ENCODE data around the gene DNMT3L.
"Not testable (repeated sequence)": the region's sequence is repeated elsewhere in the genome, so short reads cannot be mapped to it uniquely, and the experiment has no call there.

The DNMT3L gene

DNA sequence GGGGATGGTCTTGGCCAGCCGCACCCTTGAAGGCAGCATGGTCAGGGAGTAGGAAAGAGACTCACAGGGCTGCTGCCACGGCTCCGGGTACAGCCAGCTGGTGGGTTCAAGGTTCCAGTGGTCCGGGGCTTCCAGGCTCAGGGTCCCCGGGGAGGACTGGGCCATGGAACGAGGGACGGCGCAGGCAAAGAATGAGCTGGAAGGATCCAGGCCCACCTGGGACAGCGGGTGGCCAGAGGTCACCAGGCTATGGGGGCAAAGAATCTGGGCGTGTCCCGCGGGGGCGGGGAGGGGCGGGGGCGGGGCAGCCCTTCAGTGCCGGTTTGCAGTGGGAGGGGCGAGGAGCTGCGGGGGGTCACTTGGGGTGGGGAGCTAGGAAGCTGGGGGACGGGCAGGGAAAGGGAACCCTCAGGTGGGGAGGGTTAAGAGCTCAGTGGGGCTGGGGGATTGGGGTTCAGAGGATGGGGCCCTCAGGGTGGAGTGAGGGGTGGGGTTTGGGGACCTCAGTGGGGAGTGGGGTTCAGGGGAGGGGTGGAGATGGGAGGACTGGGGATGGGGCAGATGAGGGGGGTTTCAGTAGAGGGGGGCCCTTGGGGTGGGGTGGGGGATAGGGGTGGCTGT is at the start of gene DNMT3L:
Gene DNMT3L (minus strand): TSS at position 223 of the 621 bp plus-strand sequence. CDS start 638 bp downstream, outside the sequence.
- no peak for DNase-seq (ENCODE audit: low read depth, low spot score)

- DNase-seq (ENCODE audit: low read depth, low spot score) = no peak
Measured at GRCh38 chr21:44310628-44311507, 49.2 kb upstream of the DNMT3L start.

DNA sequence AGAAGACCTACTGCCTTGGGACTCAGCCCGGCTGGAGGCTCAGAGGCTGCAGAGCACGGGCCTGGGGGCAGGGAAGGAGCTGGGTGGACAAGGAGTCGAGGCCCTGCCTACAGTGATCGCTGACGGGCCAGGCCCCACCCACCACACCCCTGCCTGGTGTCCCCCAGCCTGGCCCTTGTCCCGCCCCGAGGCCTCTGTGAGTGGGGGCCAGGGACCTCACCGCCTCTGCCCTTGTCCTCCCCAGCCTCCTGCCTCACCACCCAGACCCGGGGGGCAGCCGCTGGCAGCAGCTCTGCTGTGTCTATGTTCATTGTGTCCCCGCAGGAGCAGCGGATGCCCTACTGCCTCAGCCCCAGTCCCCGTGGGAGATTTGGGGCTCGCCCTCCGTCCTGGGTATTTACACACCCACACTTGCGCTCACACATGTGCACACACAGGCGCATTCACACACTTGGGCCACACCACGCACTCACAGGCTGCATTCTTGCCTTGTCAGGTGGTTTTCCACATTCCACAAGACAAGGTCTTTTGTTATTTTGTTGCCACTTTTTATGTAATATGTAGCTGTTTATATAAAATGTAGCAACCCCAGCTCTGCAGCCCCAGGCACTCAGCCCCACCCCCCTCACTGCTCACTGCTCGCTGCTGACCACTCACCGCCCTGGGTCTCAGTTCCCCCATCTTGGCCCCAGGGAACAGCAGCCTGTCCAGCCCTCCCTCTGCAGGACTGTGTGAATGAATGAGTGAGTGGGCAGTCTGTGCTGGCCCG is 45.4 kb upstream of the DNMT3L start:
- DNase-seq (ENCODE audit: low read depth, low spot score) = no peak

GRCh38 chr21:44305691-44306090 is 44.0 kb upstream of the DNMT3L start:
- DNase-seq (ENCODE audit: low read depth, low spot score) = no peak

DNA sequence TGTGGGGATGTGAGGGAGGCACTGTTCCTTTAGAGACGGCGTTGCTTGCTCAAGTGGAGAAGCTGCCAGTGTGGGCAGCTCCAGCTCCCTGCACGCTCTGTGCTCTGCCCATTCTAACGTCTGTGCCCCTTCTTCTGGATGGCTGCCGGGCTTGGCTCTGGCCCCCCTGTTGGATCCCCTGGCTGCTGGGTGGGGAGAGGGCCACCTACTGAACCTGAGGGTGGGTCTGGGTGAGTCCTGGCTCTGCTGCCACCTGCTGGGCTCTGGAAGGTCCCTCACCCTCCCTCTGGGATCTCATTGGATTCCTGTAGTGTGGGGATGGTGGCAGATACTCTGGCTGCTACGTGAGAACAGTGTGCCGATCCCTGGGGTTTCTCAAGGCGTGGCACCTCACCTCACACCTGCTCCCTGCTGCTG is 43.2 kb upstream of the DNMT3L start:
- no peak for DNase-seq (ENCODE audit: low read depth, low spot score)

DNA sequence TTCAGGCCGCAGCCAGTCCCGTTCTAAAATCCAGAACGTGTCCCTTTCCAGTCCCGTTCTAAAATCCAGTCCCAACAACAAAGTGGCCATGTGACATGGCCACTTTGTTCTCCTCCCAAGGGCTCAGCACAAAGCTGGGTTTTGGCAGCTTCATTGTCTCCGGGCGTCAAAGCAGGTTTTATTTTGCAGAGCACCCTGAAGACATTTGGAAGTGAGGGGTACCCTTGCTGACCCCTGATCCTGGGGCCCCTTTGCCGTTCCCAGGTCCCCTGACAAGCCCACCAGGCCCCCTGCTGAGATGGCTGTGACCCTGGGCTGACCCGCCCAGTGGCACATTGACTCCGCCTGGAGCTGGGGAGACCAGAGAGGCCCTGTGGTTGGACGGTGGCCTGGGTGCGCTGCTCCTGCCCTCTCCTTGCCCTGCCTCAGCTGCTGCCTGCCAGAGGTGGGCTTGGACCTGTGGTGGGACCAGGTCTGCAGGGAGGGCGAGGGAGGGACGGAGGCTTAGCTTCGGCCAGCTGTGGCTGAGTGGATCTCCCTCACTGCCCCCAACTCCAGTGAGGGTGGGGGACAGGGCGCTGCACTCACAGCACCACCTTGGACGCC is 42.4 kb upstream of the DNMT3L start:
- DNase-seq (ENCODE audit: low read depth, low spot score) = no peak

DNA sequence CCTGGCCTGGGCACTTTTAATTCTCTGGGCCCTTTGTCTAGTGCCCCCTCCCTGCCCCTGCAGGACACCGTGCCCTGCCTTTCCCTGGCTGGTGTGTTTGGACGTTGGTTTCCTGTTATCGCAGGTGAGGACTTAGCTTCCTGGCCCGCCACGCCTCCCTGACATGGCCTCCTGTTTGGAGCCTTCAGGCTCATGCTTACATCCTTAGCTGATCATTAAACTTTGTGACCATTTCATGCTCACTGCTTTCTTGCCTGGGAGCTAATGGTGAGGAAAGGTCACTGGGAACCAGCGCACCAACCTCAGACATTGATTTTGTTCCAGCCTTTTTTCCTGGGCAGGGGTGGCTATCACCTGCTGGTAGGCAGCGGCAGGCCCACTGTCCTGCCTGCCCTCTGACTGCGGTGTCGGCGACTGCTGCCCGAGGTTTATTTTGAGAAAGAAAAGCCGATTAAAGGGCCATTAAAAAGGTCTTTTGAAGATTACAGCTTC is 41.8 kb upstream of the DNMT3L start:
- no peak for DNase-seq (ENCODE audit: low read depth, low spot score)

DNA sequence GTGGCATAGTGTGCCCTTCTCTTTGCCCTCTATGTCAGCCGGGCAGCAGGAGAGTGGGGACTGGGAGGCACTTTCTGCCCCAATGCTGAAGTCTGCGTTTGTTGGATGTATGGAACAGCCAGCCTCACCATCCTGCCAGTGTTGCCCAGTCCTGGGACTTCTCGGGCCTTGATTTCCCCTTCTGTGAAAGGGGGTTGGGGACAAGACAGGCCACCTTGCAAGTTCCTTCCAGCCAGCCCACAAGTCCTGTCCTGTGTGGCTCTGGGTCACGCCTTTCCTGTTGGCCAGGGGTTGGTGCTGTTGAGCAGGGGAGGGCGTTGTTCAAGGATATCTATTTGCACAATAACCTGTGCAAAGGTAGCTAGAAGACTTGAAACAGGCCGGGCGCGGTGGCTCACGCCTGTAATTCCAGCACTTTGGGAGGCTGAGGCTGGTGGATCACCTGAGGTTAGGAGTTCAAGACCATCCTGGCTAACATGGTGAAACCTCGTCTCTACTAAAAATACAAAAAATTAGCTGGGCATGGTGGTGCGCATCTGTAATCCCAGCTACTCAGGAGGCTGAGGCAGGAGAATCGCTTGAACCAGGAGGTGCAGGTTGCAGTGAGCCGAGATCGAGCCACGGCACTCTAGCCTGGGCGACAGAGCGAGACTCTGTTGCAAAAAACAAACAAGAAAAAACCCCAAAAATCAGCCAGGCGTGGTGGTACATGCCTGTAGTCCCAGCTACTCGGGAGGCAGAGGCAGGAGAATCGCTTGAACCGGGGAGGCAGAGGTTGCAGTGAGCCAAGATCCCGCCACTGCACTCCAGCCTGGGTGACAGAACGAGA is 41.1 kb upstream of the DNMT3L start:
- not testable (repeated sequence) for DNase-seq (ENCODE audit: low read depth, low spot score)

DNA sequence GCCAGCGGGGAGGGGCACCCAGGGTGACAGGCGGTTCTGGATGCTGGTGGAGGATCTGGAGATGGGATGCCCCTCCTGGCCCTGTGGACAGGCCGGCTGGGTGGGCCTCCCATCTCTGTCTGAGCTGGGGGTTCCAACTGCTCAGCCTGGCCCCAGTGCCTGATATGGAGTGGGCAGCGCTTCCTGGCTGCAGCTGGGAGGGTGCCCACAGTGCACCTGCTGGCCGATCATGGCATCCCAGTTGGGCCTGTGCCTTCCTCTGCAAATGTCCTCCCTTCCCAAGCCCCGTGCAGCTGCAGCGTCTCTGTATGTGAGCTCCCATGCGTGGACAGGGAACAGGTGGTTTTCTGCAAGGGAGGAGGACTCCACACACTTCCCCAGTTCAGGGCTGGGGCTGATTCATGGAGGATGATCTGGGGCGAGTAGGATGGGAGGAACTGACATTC is 40.3 kb upstream of the DNMT3L start:
- DNase-seq (ENCODE audit: low read depth, low spot score) = no peak

- DNase-seq (ENCODE audit: low read depth, low spot score) = no peak
Measured at GRCh38 chr21:44301141-44301540, 39.4 kb upstream of the DNMT3L start.

DNA sequence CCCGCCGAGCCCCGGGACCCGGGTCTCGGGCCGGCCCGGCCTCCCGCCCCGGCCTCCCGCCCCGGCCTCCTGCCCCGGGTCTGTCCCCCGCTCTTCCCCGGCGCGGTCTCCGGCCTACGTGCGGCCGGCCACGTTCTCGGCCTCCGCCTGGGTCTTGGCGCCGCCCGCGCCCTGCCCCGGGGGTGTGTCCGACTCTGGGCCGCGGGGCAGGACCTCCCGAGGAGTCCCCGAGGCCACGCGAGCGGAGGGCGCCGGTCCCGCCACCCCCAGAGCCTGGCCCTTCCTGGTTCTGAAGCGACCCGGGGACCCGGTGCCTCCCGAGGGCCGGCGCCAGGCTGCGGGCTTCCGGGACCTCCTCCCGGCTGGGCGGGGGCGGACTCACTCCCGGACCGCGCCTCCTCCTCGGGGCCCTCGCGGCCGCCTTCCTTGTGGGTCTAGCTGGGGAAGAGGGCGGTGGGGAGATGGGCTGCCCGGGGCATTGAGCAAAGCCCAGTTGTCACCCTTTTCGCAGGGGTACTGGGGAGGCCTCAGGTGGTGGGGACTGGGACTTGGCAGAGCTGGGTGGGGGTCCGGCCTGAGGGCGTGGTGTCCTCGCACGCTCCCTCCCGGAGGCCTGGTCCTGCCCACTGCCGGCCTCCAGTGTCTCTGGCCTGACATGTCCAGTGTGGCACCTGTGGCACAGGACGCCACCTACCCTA is 38.7 kb upstream of the DNMT3L start:
- no peak for DNase-seq (ENCODE audit: low read depth, low spot score)

DNA sequence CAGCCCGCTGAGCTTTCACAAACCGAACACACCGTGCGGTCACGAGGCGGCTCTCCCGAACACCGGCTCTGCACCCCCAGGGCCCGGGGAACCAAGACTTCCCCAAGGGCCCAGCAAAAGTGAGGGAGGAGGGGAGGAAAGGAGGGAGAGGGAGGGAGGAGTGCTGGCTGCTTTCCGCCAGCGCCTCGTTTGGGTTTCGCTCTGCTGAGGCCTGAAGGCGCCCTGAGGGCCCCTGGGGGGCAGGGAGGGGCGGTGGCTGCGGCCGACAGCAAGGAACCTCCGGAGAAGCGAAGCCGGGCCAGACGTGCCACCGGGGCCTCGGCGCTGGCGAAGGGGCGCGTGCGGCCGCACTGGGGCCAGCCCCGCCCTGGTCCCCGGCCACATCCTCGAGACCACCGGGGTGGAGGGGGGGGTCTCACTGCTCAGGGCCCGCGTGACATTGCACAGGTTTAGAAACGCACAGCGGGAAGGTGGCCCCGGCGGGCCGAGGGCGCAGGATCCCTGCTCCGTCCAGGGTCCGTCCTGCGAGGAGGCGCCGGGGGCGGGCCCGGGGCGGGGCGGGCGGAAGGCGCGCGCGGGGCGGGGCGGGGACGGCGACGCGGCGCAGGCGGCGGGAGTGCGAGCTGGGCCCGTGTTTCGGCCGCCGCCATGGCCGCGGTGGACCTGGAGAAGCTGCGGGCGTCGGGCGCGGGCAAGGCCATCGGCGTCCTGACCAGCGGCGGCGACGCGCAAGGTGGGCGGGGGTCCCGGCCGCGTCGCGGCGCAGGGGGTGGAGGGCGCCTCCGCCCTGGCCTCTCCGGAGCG is 38.0 kb upstream of the DNMT3L start, which contains the start of gene PFKL:
Gene PFKL (plus strand): TSS at position 596 of the 804 bp plus-strand sequence. CDS start 53 bp downstream, at position 649.
- no peak for DNase-seq (ENCODE audit: low read depth, low spot score)

GRCh38 chr21:44299085-44299457 is 37.4 kb upstream of the DNMT3L start:
- DNase-seq (ENCODE audit: low read depth, low spot score) = no peak

GRCh38 chr21:44298301-44298700 is 36.6 kb upstream of the DNMT3L start:
- DNase-seq (ENCODE audit: low read depth, low spot score) = no peak

- DNase-seq (ENCODE audit: low read depth, low spot score) = peak; percentile 42
Measured at GRCh38 chr21:44297525-44298290, 36.0 kb upstream of the DNMT3L start.

DNA sequence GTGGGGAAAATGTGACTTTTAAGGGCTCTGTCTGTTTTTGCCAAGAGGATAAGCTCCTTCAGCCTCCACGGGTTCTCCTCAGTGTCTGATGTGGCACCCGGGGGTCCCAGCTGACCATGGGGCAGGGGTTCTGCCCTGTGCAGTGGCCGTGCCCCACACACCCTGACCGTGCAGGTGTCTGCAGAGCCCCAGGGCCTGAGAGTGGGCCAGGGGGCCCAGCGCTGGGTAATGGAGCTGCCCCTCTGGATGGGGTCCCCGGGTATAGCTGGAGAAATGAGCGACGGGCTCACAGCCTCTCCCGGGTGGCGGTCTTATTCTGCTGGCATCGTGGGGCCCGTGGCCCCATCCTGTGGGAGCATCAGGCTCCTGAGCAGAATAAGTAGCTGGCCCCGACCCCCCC is 35.2 kb upstream of the DNMT3L start:
- no peak for DNase-seq (ENCODE audit: low read depth, low spot score)

GRCh38 chr21:44296103-44296519 is 34.4 kb upstream of the DNMT3L start:
- no peak for DNase-seq (ENCODE audit: low read depth, low spot score)

DNA sequence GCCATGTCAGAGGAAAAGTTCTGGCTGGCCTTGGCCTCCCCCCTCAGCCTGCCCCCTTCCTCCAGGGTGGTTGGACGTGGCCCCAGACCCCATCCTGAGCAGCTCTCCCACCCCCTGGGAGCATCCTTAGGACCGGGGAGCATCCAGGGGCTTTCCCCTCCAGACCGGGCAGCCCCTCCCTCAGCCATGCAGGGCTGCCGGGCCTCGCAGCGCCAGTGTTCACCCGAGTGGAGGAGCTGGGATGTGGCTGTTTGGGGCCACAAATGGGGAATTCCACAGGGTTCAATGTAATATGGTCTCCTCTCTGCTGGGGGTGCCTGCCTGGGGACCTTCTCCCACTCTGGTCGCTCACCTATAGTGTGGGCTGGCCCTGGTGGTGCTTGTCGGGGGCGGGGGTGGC is 33.9 kb upstream of the DNMT3L start:
- DNase-seq (ENCODE audit: low read depth, low spot score) = no peak
